Measurements from ENCODE around the gene MPND. TPM values are rescaled to one million over a fixed set of nuclear protein-coding genes. Genes with fewer than 3 reads are reported as not detected.

The MPND gene
- total and polyA plus RNA-seq, 2 of the 13 experiments (the other 11 are each of a cell fraction or from before 2014, with no cell fraction given), result 10.8 to 15.8 TPM

- FAIRE-seq, result no peak
- Histone ChIP-seq H3K9ac (ENCODE audit: insufficient read depth, low read depth, low read length) (peak overlapping the region; percentile 24; the same call in 1 of the 2 replicates), H3K79me2 (ENCODE audit: insufficient read depth, low read length) (peaks cover 90% of the 10 kb centered on the region), H4K20me1 (ENCODE audit: insufficient read depth, low read length) (peaks cover 23% of the 10 kb centered on the region; the same call in 1 of the 2 replicates), H3K27me3 (ENCODE audit: control insufficient read depth in 1 of 2, insufficient read depth in 2 of 2, low read length in 2 of 2) (no peaks in the 10 kb centered on the region; a peak in 1 of 5 replicates), H3K9me3 (ENCODE audit: low read length) (no peaks in the 10 kb centered on the region), H3K36me3 (replicated peaks in 1 of 2; ENCODE audit: control insufficient read depth in 1 of 2, insufficient read depth in 2 of 2, low read length in 2 of 2) (peaks cover 9 to 22% of the 10 kb centered on the region in 2 experiments), H3K4me2 (ENCODE audit: low read depth, low read length) (no peak overlapping the region), H3K27ac (ENCODE audit: extremely low read length, insufficient read depth, low read length) (no peak overlapping the region), H3K4me1 (ENCODE audit: insufficient read depth, low read length) (peaks cover 81% of the 10 kb centered on the region), H2AFZ (ENCODE audit: low read length) (no peak overlapping the region), H3K4me3 (replicated peaks in 1 of 3; ENCODE audit: insufficient read depth in 1 of 3, low read depth in 2 of 3, low read length in 3 of 3) (no peak overlapping the region)
- intact Hi-C loops (cut with micrococcal nuclease; ENCODE audit: unreplicated experiment), result no loop called here
- 90% methylated on average over 6 of the region's 16 CpGs for WGBS (ENCODE audit: low lambda C conversion rate)
- BruUV-seq (replicated peaks), result no TSS peak
- TF ChIP-seq, protein P1, sequence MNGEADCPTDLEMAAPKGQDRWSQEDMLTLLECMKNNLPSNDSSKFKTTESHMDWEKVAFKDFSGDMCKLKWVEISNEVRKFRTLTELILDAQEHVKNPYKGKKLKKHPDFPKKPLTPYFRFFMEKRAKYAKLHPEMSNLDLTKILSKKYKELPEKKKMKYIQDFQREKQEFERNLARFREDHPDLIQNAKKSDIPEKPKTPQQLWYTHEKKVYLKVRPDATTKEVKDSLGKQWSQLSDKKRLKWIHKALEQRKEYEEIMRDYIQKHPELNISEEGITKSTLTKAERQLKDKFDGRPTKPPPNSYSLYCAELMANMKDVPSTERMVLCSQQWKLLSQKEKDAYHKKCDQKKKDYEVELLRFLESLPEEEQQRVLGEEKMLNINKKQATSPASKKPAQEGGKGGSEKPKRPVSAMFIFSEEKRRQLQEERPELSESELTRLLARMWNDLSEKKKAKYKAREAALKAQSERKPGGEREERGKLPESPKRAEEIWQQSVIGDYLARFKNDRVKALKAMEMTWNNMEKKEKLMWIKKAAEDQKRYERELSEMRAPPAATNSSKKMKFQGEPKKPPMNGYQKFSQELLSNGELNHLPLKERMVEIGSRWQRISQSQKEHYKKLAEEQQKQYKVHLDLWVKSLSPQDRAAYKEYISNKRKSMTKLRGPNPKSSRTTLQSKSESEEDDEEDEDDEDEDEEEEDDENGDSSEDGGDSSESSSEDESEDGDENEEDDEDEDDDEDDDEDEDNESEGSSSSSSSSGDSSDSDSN (CRISPR knock-in tag; IDR thresholded peaks at IDR 0.05), result 0 out of 2 replicates have a peak, but pooled peaks have one; percentile 20
- TF ChIP-seq ZNF768 (CRISPR knock-in tag; IDR thresholded peaks at IDR 0.05) (peak; percentile 53; the same call in 1 of the 2 replicates), ZNF143 (CRISPR knock-in tag; IDR thresholded peaks at IDR 0.05) (no peak), EHMT2 (IDR thresholded peaks at IDR 0.05; ENCODE audit: borderline replicate concordance, low read depth, low read length) (no peak)
- TF ChIP-seq, protein P2, sequence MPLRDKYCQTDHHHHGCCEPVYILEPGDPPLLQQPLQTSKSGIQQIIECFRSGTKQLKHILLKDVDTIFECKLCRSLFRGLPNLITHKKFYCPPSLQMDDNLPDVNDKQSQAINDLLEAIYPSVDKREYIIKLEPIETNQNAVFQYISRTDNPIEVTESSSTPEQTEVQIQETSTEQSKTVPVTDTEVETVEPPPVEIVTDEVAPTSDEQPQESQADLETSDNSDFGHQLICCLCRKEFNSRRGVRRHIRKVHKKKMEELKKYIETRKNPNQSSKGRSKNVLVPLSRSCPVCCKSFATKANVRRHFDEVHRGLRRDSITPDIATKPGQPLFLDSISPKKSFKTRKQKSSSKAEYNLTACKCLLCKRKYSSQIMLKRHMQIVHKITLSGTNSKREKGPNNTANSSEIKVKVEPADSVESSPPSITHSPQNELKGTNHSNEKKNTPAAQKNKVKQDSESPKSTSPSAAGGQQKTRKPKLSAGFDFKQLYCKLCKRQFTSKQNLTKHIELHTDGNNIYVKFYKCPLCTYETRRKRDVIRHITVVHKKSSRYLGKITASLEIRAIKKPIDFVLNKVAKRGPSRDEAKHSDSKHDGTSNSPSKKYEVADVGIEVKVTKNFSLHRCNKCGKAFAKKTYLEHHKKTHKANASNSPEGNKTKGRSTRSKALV (CRISPR knock-in tag; IDR thresholded peaks at IDR 0.05), result no peak
- TF ChIP-seq, protein P3, sequence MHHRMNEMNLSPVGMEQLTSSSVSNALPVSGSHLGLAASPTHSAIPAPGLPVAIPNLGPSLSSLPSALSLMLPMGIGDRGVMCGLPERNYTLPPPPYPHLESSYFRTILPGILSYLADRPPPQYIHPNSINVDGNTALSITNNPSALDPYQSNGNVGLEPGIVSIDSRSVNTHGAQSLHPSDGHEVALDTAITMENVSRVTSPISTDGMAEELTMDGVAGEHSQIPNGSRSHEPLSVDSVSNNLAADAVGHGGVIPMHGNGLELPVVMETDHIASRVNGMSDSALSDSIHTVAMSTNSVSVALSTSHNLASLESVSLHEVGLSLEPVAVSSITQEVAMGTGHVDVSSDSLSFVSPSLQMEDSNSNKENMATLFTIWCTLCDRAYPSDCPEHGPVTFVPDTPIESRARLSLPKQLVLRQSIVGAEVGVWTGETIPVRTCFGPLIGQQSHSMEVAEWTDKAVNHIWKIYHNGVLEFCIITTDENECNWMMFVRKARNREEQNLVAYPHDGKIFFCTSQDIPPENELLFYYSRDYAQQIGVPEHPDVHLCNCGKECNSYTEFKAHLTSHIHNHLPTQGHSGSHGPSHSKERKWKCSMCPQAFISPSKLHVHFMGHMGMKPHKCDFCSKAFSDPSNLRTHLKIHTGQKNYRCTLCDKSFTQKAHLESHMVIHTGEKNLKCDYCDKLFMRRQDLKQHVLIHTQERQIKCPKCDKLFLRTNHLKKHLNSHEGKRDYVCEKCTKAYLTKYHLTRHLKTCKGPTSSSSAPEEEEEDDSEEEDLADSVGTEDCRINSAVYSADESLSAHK (CRISPR knock-in tag; IDR thresholded peaks at IDR 0.05; ENCODE audit: borderline replicate concordance), result no peak
- in situ Hi-C loops (cut with HindIII; ENCODE audit: extremely low pct_ligation_motif_present, low pct_unique_long_range_greater_than_20kb), result no loop called here
- no peak for ATAC-seq
- no peak for DNase-seq (ENCODE audit: low spot score)
- ChIA-PET POLR2A (interaction anchor here (1.0 to 1.9 kb wide), 2 partner anchors 13 to 14 kb away, joined by 3 to 6 read pairs; no protein-coding TSS in a partner anchor), CTCF (ENCODE audit: low intra/inter-chr PET ratio, low total read pairs) (no interaction called here)
These were observed 45.1 kb downstream of the MPND start for GRCh38 chr19:4388337-4389063.

Measured in HepG2 (cell line).